ENCODE measurements around the gene VEGFD.
"Not testable (repeated sequence)": the region's sequence is repeated elsewhere in the genome, so short reads cannot be mapped to it uniquely, and the experiment has no call there.

The VEGFD gene

GRCh38 chrX:15358533-15358932 is 25.7 kb downstream of the VEGFD start:
- no peak for DNase-seq

- DNase-seq = peak; percentile 51 to 60
These were observed 27.8 kb downstream of the VEGFD start for GRCh38 chrX:15356444-15356843.

GRCh38 chrX:15350329-15350996 is 33.8 kb downstream of the VEGFD start:
- DNase-seq = no peak

GRCh38 chrX:15349046-15349445 is 35.2 kb downstream of the VEGFD start:
- DNase-seq = peak; percentile 51 to 54

GRCh38 chrX:15345976-15346375 is 38.2 kb downstream of the VEGFD start:
- DNase-seq = no peak

GRCh38 chrX:15344106-15344505 is 40.1 kb downstream of the VEGFD start:
- DNase-seq = no peak

- DNase-seq = no peak
These were observed 41.1 kb downstream of the VEGFD start for GRCh38 chrX:15343075-15343476.

- DNase-seq = no peak
These were observed 43.3 kb downstream of the VEGFD start for GRCh38 chrX:15340867-15341266.

- no peak for DNase-seq
These were observed 48.2 kb downstream of the VEGFD start for GRCh38 chrX:15336023-15336413.

GRCh38 chrX:15335135-15336022 is 48.8 kb downstream of the VEGFD start, which contains the start of gene PIGA:
TSS of gene PIGA (minus strand) at chrX:15335523. CDS start at chrX:15331930, 3,593 bp downstream.
- peak; percentile 81 to 83 for DNase-seq

GRCh38 chrX:15334561-15334960 is 49.7 kb downstream of the VEGFD start:
- no peak for DNase-seq

- no peak for DNase-seq
These were observed 55.4 kb downstream of the VEGFD start for GRCh38 chrX:15328821-15329220.

GRCh38 chrX:15328131-15328530 is 56.1 kb downstream of the VEGFD start:
- DNase-seq = no peak

- DNase-seq = no peak
These were observed 61.7 kb downstream of the VEGFD start for GRCh38 chrX:15322472-15322871.

- no peak for DNase-seq
These were observed 62.1 kb downstream of the VEGFD start for GRCh38 chrX:15322072-15322471.

- DNase-seq = peak; percentile 49 to 71
These were observed 62.8 kb downstream of the VEGFD start for GRCh38 chrX:15321447-15321846.

- DNase-seq = no peak
These were observed 63.9 kb downstream of the VEGFD start for GRCh38 chrX:15320297-15320696.

- no peak for DNase-seq
These were observed 65.1 kb downstream of the VEGFD start for GRCh38 chrX:15319075-15319474.

- DNase-seq = no peak
These were observed 68.7 kb downstream of the VEGFD start, which contains the start of gene ASB11 for GRCh38 chrX:15315509-15315908. TSS of gene ASB11 (minus strand) at chrX:15315640. CDS start at chrX:15315605, 35 bp downstream.

GRCh38 chrX:15314472-15314871 is 69.7 kb downstream of the VEGFD start:
- no peak for DNase-seq

- DNase-seq = no peak
These were observed 73.1 kb downstream of the VEGFD start for GRCh38 chrX:15311119-15311518.

GRCh38 chrX:15310117-15310516 is 74.1 kb downstream of the VEGFD start:
- DNase-seq = no peak

- DNase-seq = not testable (repeated sequence)
These were observed 78.3 kb downstream of the VEGFD start for GRCh38 chrX:15305899-15306298.

- DNase-seq = peak; percentile 53 to 57
These were observed 82.3 kb downstream of the VEGFD start for GRCh38 chrX:15301924-15302323.

Data from AML-193 (cell line).